HG03108 (cell line): Measurements from ENCODE around the gene SMAGP.
"Not testable (repeated sequence)": the region's sequence is repeated elsewhere in the genome, so short reads cannot be mapped to it uniquely, and the experiment has no call there.

Source experiments
- ATAC-seq: cut with Tn5 transposase; IDR thresholded peaks from one replicate; pipeline ENCODE4 v1.9.1; 2021; ENCODE audit warnings: moderate library complexity; ENCODE audit not compliant: unreplicated experiment

The SMAGP gene

DNA sequence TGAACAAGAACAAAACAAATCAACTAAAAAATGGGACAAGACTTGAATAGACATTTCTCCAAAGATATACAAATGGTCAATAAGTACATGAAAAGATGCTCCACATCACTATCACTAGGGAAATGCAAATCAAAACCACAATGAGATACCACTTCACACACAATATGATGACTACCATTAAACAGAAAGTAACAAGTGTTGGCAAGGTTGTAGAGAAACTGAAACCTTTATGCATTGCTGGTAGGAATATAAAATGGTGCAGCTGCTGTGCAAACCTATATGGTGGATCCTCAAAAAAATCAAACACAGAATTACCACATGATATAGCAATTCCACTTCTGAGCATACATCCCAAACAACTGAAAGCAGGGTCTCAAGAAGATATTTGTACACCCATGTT is 5.2 kb downstream of the SMAGP start:
- ATAC-seq: no peak

GRCh38 chr12:51264297-51264696 is 5.9 kb downstream of the SMAGP start:
- no peak for ATAC-seq

GRCh38 chr12:51263341-51263740 is 6.9 kb downstream of the SMAGP start:
- no peak for ATAC-seq

GRCh38 chr12:51262758-51263177 is 7.4 kb downstream of the SMAGP start:
- ATAC-seq: no peak

GRCh38 chr12:51259600-51259999 is 10.6 kb downstream of the SMAGP start:
- not testable (repeated sequence) for ATAC-seq

DNA sequence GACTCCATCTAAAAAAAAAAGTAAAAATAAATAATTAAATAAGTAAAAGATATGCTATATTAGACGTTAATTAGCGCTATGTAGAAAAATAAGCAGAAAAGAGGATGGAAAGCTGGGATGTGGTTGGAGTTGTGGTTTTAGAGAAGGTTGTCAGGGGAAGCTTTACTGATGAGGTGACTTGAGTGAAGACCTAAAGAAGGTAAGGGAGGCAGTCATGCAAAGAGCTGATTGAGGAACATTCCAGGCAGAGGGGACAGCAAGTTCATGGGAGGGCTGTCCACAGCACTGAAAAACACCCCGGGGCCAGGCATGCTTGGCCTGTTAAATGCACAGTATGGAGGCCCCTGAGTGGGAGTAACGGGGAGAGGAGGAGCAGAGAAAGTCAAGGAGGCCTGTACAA is 15.7 kb downstream of the SMAGP start:
- no peak for ATAC-seq

GRCh38 chr12:51253276-51253675 is 16.9 kb downstream of the SMAGP start:
- no peak for ATAC-seq

- ATAC-seq: no peak
Measured at GRCh38 chr12:51247523-51248206, 22.6 kb downstream of the SMAGP start.

DNA sequence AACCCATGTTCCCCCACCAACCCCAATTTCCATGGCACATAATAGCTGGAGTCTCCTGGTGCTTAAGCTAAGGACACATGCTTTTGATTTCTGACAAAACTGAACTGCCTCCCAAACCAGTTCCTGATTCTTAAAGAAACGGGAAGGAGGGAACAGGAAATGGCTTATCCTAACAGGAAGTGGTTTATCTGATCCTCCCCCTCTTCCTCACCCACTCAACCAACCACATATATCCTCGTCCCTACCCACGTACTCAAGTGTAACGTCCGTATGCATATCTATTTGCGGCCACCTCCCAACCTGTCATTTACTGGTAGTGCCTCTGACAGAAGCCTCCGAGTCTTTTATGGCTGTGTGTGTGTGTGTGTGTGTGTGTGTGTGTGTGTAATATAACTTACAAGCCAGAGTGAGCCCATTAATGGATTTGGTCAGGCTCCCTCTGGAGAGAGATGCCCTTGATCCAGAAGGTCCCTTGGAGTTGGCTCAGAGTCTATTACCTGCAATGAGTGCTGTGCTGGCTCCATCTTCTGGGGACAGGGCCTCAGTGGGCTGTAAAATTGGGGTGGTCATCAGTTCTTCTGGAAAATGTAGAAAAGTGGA is 23.9 kb downstream of the SMAGP start:
- ATAC-seq: no peak

GRCh38 chr12:51245476-51246253 is 24.6 kb downstream of the SMAGP start:
- no peak for ATAC-seq

DNA sequence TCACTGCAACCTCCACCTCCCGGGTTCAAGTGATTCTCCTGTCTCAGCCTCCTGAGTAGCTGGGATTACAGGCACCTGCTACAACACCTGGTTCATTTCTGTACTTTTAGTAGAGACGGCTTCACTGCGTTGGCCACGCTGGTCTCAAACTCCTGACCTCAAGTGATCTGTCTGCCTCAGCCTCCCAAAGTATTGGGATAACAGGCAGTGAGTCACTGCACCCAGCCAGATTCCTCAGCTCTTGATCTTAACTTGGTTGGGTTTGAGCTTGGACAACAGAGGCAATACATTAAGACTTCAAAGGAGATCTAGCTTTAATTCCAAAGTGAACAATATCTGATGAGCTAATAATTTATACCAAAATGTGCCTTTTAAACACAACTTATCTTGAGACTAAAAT is 25.9 kb downstream of the SMAGP start:
- no peak for ATAC-seq

GRCh38 chr12:51242876-51243275 is 27.3 kb downstream of the SMAGP start:
- no peak for ATAC-seq

DNA sequence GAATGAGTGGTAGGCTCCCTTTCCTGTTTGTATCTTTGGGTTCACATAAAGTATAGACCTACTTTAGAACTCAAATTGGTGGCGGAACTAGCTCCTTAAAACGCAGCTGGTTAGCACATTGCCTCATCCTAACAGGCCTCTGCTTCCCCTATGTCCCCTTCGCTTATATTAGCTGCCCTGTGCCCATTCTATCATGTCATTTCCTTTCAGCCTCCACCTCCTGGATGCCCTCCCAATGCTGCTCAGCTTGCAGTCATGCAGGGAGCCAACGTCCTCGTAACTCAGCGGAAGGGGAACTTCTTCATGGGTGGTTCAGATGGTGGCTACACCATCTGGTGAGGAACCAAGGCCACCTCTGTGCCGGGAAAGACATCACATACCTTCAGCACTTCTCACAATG is 28.1 kb downstream of the SMAGP start:
- no peak for ATAC-seq

DNA sequence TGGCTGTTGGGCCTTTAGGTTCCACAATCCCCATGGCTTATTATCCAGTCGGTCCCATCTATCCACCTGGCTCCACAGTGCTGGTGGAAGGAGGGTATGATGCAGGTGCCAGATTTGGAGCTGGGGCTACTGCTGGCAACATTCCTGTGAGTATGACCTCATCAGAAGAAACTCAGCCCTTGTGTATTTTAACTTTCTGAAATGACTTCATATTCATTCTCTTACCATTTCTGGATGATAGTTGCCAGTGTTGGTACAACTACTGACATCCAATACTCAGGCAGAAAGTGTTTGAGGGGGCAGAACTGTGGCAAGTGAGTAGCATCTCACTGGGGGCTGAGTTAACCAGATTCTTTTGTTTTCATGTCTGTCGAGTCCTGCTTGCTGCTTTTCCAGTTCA is 29.2 kb downstream of the SMAGP start:
- no peak for ATAC-seq

- ATAC-seq: peak; percentile 91
Measured at GRCh38 chr12:51238510-51239334, 31.5 kb downstream of the SMAGP start, which contains the start of gene DAZAP2. TSS of gene DAZAP2 (plus strand) at chr12:51238826. CDS start at chr12:51238908, 82 bp downstream.

- ATAC-seq: no peak
Measured at GRCh38 chr12:51238037-51238509, 32.1 kb downstream of the SMAGP start.

- ATAC-seq: no peak
Measured at GRCh38 chr12:51234530-51234929, 35.7 kb downstream of the SMAGP start.

- no peak for ATAC-seq
Measured at GRCh38 chr12:51232642-51233041, 37.6 kb downstream of the SMAGP start.

DNA sequence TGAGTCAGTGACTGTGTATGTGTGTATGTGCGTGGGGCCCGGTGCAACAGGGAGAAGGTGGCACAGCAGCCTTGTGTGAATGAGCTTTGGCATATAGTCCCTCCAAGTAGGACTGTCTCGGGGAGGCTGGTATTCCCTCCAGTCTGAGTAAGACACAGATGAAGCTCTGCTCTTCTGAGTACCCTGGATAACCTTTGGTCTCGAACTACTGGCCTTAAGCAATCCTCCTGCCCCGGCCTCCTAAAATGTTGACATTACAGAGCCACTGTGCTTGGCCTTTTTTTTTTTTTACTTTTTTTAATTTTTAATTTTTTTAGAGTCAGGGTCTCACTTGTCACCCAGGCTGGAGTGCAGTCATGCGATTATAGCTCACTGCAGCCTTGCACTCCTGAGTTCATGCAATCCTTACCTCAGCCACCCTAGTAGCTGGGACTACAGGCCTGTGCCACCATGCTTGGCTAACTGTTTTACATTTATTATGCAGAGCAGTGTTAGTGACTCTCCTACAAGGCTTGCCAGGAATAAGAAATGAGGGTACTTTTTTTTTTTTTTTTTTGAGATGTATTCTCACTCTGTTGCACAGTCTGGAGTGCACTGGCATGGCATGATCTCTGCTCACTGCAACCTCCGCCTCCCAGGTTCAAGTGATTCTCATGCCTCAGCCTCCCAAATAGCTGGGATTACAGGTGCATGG is 41.0 kb downstream of the SMAGP start:
- no peak for ATAC-seq

GRCh38 chr12:51227962-51228361 is 42.3 kb downstream of the SMAGP start:
- no peak for ATAC-seq
